T-cell (primary cell): ENCODE measurements around the gene TCF20. TPM values are rescaled to one million over a fixed set of nuclear protein-coding genes. Genes with fewer than 3 reads are reported as not detected.
A peak's percentile ranks its signal among the peaks of the same experiment; 100 is the strongest.

Experiments used
- ATAC-seq, 4 experiments: fragments of 200-7000 bp in 3 of 4; fragments of 150-1000 bp in 1 of 4; cut with Tn5 transposase; replicated peaks in 1 of 4; 1 replicate in 3 of 4; 2 replicates in 1 of 4; pipeline ENCODE4 v1.10.0; 2021; ENCODE audit warnings: moderate library complexity in 3 of 4, mild to moderate bottlenecking in 2 of 4, moderate number of reproducible peaks in 1 of 4
- CTCF ChIA-PET, 2 donors: fragments of 300-600 bp; sonication (Branson Sonifier 250); formaldehyde crosslinking; loops; one replicate each; lab custom pipeline; 2022; ENCODE audit warnings: antibody characterized with exemption in 2 of 2; lab: Charles Lee
- POLR2A ChIA-PET, 2 donors: fragments of 300-600 bp; sonication (Branson Sonifier 250); formaldehyde crosslinking; loops; one replicate each; lab custom pipeline; 2022; ENCODE audit warnings: antibody characterized with exemption in 2 of 2; lab: Charles Lee
- DNase-seq, 35 experiments: peaks; one replicate each; pipeline versions ENCODE4 v3.0.0 to v3.0.0-alpha.2; 2013 to 2023
- H3K27ac ChIP-seq: one replicate; pipeline ENCODE4 v1.5.1; 2013; ENCODE audit warnings: low read length
- H3K27me3 ChIP-seq, 2 experiments: replicated peaks in 1 of 2; 1 replicate in 1 of 2; 2 replicates in 1 of 2; pipeline versions ENCODE4 v1.6.1 to v1.7.0; 2013; ENCODE audit warnings: low read length in 1 of 2, mixed read lengths in 1 of 2; ENCODE audit not compliant: control insufficient read depth in 2 of 2, insufficient read depth in 2 of 2; ENCODE audit errors: extremely low read depth in 1 of 2
- H3K36me3 ChIP-seq, 2 donors: 1 replicate in 1 of 2; 2 replicates in 1 of 2; pipeline versions ENCODE4 v1.6.1 to v1.7.0; 2013; ENCODE audit warnings: low read length in 1 of 2; ENCODE audit not compliant: control insufficient read depth in 2 of 2, insufficient read depth in 1 of 2; ENCODE audit errors: extremely low read depth in 1 of 2
- H3K4me1 ChIP-seq, 2 experiments: 1 replicate in 1 of 2; 2 replicates in 1 of 2; pipeline versions ENCODE4 v1.6.1 to v1.7.0; 2013; ENCODE audit warnings: low read length in 2 of 2, mixed read lengths in 1 of 2; ENCODE audit not compliant: insufficient read depth in 2 of 2, control insufficient read depth in 1 of 2; ENCODE audit errors: extremely low read depth in 1 of 2
- H3K4me3 ChIP-seq, 2 donors: 1 replicate in 1 of 2; 2 replicates in 1 of 2; pipeline versions ENCODE4 v1.5.1 to v1.7.0; 2013; ENCODE audit warnings: mild to moderate bottlenecking in 2 of 2, low read length in 1 of 2, moderate library complexity in 1 of 2; ENCODE audit not compliant: control insufficient read depth in 1 of 2; ENCODE audit errors: extremely low read depth in 1 of 2
- H3K9me3 ChIP-seq: 2 replicates; pipeline ENCODE4 v1.7.0; 2013
- H3K27ac Mint-ChIP-seq, 2 donors: one replicate each; pipeline ENCODE4 v1.8.0; 2020 to 2021; ENCODE audit warnings: mild to moderate bottlenecking in 2 of 2, mixed read lengths in 2 of 2
- H3K27me3 Mint-ChIP-seq, 2 donors: one replicate each; pipeline ENCODE4 v1.8.0; 2021 to 2022; ENCODE audit warnings: mixed read lengths in 2 of 2
- H3K36me3 Mint-ChIP-seq: one replicate; pipeline ENCODE4 v1.8.0; 2021; ENCODE audit warnings: mixed read lengths
- H3K4me1 Mint-ChIP-seq, 3 donors: one replicate each; pipeline ENCODE4 v1.8.0; 2020 to 2022; ENCODE audit warnings: mixed read lengths in 3 of 3, mild to moderate bottlenecking in 1 of 3
- H3K4me3 Mint-ChIP-seq, 3 donors: one replicate each; pipeline ENCODE4 v1.8.0; 2020 to 2022; ENCODE audit warnings: mild to moderate bottlenecking in 3 of 3, mixed read lengths in 3 of 3, moderate library complexity in 3 of 3
- H3K9me3 Mint-ChIP-seq, 3 donors: one replicate each; pipeline ENCODE4 v1.8.0; 2020 to 2022; ENCODE audit warnings: mixed read lengths in 3 of 3
- WGBS: methylation state at CpG from one replicate; pipeline ENCODE4 v1.1.5; 2013; ENCODE audit warnings: missing lambda C conversion rate; ENCODE audit not compliant: insufficient coverage; 5-methylcytosine and 5-hydroxymethylcytosine counted together
- total RNA-seq, 35 experiments: library from RNA in 6 of 35; stranded (reverse) in 6 of 35; fragments of 120-200 nt in 1 of 35; gene quantifications; one replicate each; pipeline versions ENCODE4 v1.2.1 to v1.2.4 and lab custom pipeline; 2013 to 2026

TCF20 gene
- total RNA-seq, 5 donors from 2014 or later (not counting 1 experiment from before 2014, with no cell fraction given): 84.2 to 98.8 (median 88.5) TPM

- no peak overlapping the region for H3K4me3 Mint-ChIP-seq
- no peak overlapping the region for H3K27ac ChIP-seq
- no peaks in the 10 kb centered on the region for H3K36me3 Mint-ChIP-seq
- no peaks in the 10 kb centered on the region for H3K9me3 Mint-ChIP-seq
- 96% methylated on average over 31 of the region's 36 CpGs for WGBS
- H3K27me3 Mint-ChIP-seq: no peaks in the 10 kb centered on the region
- peaks cover 32 to 40% of the 10 kb centered on the region in 2 experiments for H3K4me1 ChIP-seq
- ATAC-seq (no peak), DNase-seq (no peak)
- H3K36me3 ChIP-seq: no peaks in the 10 kb centered on the region
- no peak overlapping the region for H3K27ac Mint-ChIP-seq
- H3K27me3 ChIP-seq: no peaks in the 10 kb centered on the region
- POLR2A ChIA-PET: no interaction called here
- no peak overlapping the region for H3K4me3 ChIP-seq
- H3K9me3 ChIP-seq: no peaks in the 10 kb centered on the region
- CTCF ChIA-PET: no interaction called here
- H3K4me1 Mint-ChIP-seq: peaks cover 46 to 58% (median 52%) of the 10 kb centered on the region in 3 donors
Observed at GRCh38 chr22:42289671-42290541, 19.5 kb upstream of the TCF20 start.

- no peaks in the 10 kb centered on the region for H3K27me3 Mint-ChIP-seq
- peak overlapping the region in 1 of 2 donors; percentile 11 for H3K27ac Mint-ChIP-seq
- no peaks in the 10 kb centered on the region for H3K9me3 Mint-ChIP-seq
- DNase-seq (no peak), ATAC-seq (no peak)
- ChIA-PET CTCF (no interaction called here), POLR2A (no interaction called here)
- peaks cover 40 to 52% (median 47%) of the 10 kb centered on the region in 3 donors for H3K4me1 Mint-ChIP-seq
- no peaks in the 10 kb centered on the region for H3K36me3 ChIP-seq
- H3K27me3 ChIP-seq: peaks cover 0 to 9% of the 10 kb centered on the region in 2 experiments
- H3K4me1 ChIP-seq: peaks cover 32 to 40% of the 10 kb centered on the region in 2 experiments
- 91% methylated on average over 3 of the region's 5 CpGs for WGBS
- no peaks in the 10 kb centered on the region for H3K9me3 ChIP-seq
- H3K27ac ChIP-seq: no peak overlapping the region
- no peaks in the 10 kb centered on the region for H3K36me3 Mint-ChIP-seq
- no peak overlapping the region for H3K4me3 ChIP-seq
- no peak overlapping the region for H3K4me3 Mint-ChIP-seq
Observed at GRCh38 chr22:42288791-42289190, 18.3 kb upstream of the TCF20 start.

GRCh38 chr22:42287174-42287890 lies 16.9 kb upstream of the TCF20 start:
- peak overlapping the region; percentile 40 to 46 for H3K27ac Mint-ChIP-seq
- ChIA-PET CTCF (interaction anchor here in 1 of 2 donors (0.6 kb wide), 1 partner anchor 26 kb away, joined by 3 read pairs; no protein-coding TSS in a partner anchor), POLR2A (interaction anchor here in 1 of 2 donors (0.7 kb wide), 1 partner anchor 180 kb away, joined by 7 read pairs; no protein-coding TSS in a partner anchor)
- Histone ChIP-seq H3K36me3 (no peaks in the 10 kb centered on the region), H3K4me1 (peaks cover 30 to 48% of the 10 kb centered on the region in 2 experiments), H3K4me3 (no peak overlapping the region), H3K27ac (no peak overlapping the region), H3K9me3 (no peaks in the 10 kb centered on the region), H3K27me3 (peaks cover 0 to 23% of the 10 kb centered on the region in 2 experiments)
- ATAC-seq (no peak), DNase-seq (no peak)
- no peaks in the 10 kb centered on the region for H3K9me3 Mint-ChIP-seq
- peaks cover 37 to 51% (median 46%) of the 10 kb centered on the region in 3 donors for H3K4me1 Mint-ChIP-seq
- WGBS: 76% methylated on average over 6 of the region's 8 CpGs
- H3K4me3 Mint-ChIP-seq: no peak overlapping the region
- H3K36me3 Mint-ChIP-seq: no peaks in the 10 kb centered on the region
- H3K27me3 Mint-ChIP-seq: peaks cover 0 to 4% of the 10 kb centered on the region in 2 donors

DNA sequence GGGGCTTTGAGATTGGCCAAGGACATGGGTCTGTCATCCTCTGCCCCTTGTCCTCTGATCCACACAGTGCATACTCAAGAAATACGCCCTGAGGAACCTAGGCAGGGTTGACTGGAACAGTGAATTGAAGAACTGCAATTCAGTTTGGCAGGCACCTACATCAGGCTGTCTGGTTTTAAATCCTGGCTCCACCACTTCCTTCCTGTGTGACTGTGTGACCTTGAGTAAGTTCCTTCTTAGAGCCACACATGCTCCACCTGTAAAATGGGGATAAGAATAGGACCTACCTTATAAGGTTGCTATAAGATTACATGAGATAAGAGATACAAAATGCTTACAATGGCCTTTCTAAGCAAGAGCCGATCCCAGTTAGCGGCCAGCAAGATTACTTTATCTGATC lies 15.8 kb upstream of the TCF20 start:
- Histone ChIP-seq H3K4me3 (peak overlapping the region in 1 of 2 donors; percentile 39), H3K9me3 (no peaks in the 10 kb centered on the region), H3K27me3 (peaks cover 0 to 32% of the 10 kb centered on the region in 2 experiments), H3K36me3 (no peaks in the 10 kb centered on the region), H3K27ac (peak overlapping the region; percentile 36), H3K4me1 (peaks cover 30 to 48% of the 10 kb centered on the region in 2 experiments)
- ATAC-seq (peak; percentile 76 to 81 (median 78)), DNase-seq (peak in 4 of 35 experiments; percentile 23 to 65 (median 27))
- CTCF ChIA-PET: no interaction called here
- Mint-ChIP-seq H3K27me3 (peaks cover 0 to 8% of the 10 kb centered on the region in 2 donors), H3K9me3 (no peaks in the 10 kb centered on the region), H3K4me1 (peaks cover 37 to 44% (median 38%) of the 10 kb centered on the region in 3 donors), H3K36me3 (no peaks in the 10 kb centered on the region), H3K4me3 (peak overlapping the region in 2 of 3 donors; percentile 31 to 65), H3K27ac (peak overlapping the region; percentile 57 to 73)
- POLR2A ChIA-PET: interaction anchor here in 1 of 2 donors (0.7 kb wide), 1 partner anchor 181 kb away, joined by 7 read pairs; no protein-coding TSS in a partner anchor
- 58% methylated on average over 2 of the region's 3 CpGs for WGBS

DNA sequence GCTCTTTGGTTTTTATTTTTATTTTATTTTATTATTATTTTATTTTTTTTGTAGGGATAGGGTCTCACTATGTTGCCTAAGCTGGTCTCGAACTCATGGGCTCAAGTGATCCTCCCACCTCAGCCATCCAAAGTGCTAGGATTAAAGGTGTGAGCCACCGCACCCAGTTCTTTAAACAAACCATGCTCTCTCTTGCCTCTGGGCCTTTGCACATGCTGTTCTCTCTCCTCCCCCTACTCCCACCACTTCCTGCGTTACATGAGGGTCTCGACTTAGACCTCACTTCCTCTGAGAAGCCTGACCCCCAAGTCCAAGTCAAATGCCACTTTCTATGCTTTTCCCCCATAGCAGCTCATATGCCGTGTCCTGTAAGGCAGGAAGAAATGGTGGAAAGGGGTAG lies 15.2 kb upstream of the TCF20 start:
- no peaks in the 10 kb centered on the region for H3K9me3 Mint-ChIP-seq
- WGBS: 100% methylated on average over 2 of the region's 5 CpGs
- no peaks in the 10 kb centered on the region for H3K36me3 ChIP-seq
- peak overlapping the region; percentile 28 to 57 for H3K27ac Mint-ChIP-seq
- peak overlapping the region; percentile 36 for H3K27ac ChIP-seq
- H3K27me3 Mint-ChIP-seq: peaks cover 0 to 8% of the 10 kb centered on the region in 2 donors
- POLR2A ChIA-PET: no interaction called here
- peak overlapping the region in 2 of 3 donors; percentile 31 to 65 for H3K4me3 Mint-ChIP-seq
- peaks cover 30 to 48% of the 10 kb centered on the region in 2 experiments for H3K4me1 ChIP-seq
- no peaks in the 10 kb centered on the region for H3K36me3 Mint-ChIP-seq
- H3K4me1 Mint-ChIP-seq: peaks cover 37 to 43% (median 38%) of the 10 kb centered on the region in 3 donors
- no peaks in the 10 kb centered on the region for H3K9me3 ChIP-seq
- peaks cover 0 to 37% of the 10 kb centered on the region in 2 experiments for H3K27me3 ChIP-seq
- peak overlapping the region in 1 of 2 donors; percentile 39 for H3K4me3 ChIP-seq
- CTCF ChIA-PET: no interaction called here
- DNase-seq (no peak), ATAC-seq (no peak)

DNA sequence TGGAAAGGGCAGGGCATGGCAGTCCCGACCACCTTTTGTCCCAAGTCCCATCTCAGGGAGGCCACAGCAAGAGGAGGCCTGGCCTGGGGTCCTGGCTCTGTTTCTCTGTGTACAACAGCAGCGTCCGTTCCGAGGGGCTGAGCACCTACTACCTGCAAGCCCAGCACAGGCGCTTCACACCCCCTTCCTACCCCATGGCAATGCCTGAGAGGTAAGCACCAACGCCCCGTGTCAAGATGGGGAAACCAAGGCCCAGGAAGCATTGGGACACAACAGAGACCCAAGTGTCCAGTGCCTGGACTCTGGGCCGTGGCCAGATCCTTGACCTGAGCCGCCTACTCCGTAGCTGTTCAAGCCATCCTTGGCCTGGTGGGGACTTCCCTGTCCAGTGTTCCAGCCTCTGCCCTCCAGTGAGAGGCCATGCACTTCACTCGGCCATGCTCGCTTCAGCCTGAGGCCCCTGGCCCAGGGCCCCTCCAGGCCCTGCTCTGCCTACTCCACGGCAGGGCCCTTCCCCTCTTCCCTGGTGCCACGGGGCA lies 14.3 kb upstream of the TCF20 start:
- peaks cover 30 to 48% of the 10 kb centered on the region in 2 experiments for H3K4me1 ChIP-seq
- peak overlapping the region in 1 of 3 donors; percentile 76 for H3K4me3 Mint-ChIP-seq
- H3K27me3 Mint-ChIP-seq: peaks cover 0 to 8% of the 10 kb centered on the region in 2 donors
- WGBS: 98% methylated on average over 11 of the region's 14 CpGs
- POLR2A ChIA-PET: interaction anchor here in 1 of 2 donors (0.6 kb wide), 1 partner anchor 412 kb away, joined by 6 read pairs; no protein-coding TSS in a partner anchor
- peaks cover 0 to 37% of the 10 kb centered on the region in 2 experiments for H3K27me3 ChIP-seq
- no peak overlapping the region for H3K27ac ChIP-seq
- no peaks in the 10 kb centered on the region for H3K9me3 ChIP-seq
- no peaks in the 10 kb centered on the region for H3K9me3 Mint-ChIP-seq
- DNase-seq: no peak
- no peaks in the 10 kb centered on the region for H3K36me3 ChIP-seq
- H3K27ac Mint-ChIP-seq: no peak overlapping the region
- CTCF ChIA-PET: no interaction called here
- peaks cover 37 to 43% (median 38%) of the 10 kb centered on the region in 3 donors for H3K4me1 Mint-ChIP-seq
- ATAC-seq: no peak
- no peak overlapping the region for H3K4me3 ChIP-seq
- H3K36me3 Mint-ChIP-seq: no peaks in the 10 kb centered on the region
